Small intestine (tissue), 7 donors: Measurements from ENCODE around the gene KRTAP10-1. TPM values are rescaled to one million over a fixed set of nuclear protein-coding genes. Genes with fewer than 3 reads are reported as not detected.

ENCODE experiments used
- DNase-seq, 2 donors: peaks; one replicate each; pipeline versions ENCODE4 v3.0.0 to v3.0.0-alpha.2; 2013
- FAIRE-seq: peaks from 2 replicates; lab custom pipeline; 2012; peaks lifted over from hg19 to GRCh38; lab: Jason Lieb, UNC
- H3K27ac ChIP-seq, 3 donors: one replicate each; pipeline ENCODE4 v1.5.1; 2013; ENCODE audit warnings: low read length in 2 of 3, mild to moderate bottlenecking in 2 of 3, control low read depth in 1 of 3, inconsistent platforms in 1 of 3, low read depth in 1 of 3, moderate library complexity in 1 of 3
- H3K27me3 ChIP-seq, 3 donors: one replicate each; pipeline ENCODE4 v1.6.1; 2013; ENCODE audit warnings: low read length in 3 of 3, inconsistent platforms in 1 of 3; ENCODE audit not compliant: control insufficient read depth in 3 of 3, insufficient read depth in 3 of 3
- H3K36me3 ChIP-seq, 3 donors: one replicate each; pipeline ENCODE4 v1.6.1; 2013; ENCODE audit warnings: low read length in 3 of 3, inconsistent platforms in 1 of 3, low read depth in 1 of 3, mild to moderate bottlenecking in 1 of 3, moderate library complexity in 1 of 3; ENCODE audit not compliant: control insufficient read depth in 3 of 3, insufficient read depth in 2 of 3
- H3K4me1 ChIP-seq, 3 donors: one replicate each; pipeline ENCODE4 v1.6.1; 2013; ENCODE audit warnings: low read length in 2 of 3, inconsistent platforms in 1 of 3, low read depth in 1 of 3, mild to moderate bottlenecking in 1 of 3, moderate library complexity in 1 of 3; ENCODE audit not compliant: control insufficient read depth in 3 of 3, insufficient read depth in 2 of 3
- H3K4me3 ChIP-seq, 3 donors: one replicate each; pipeline ENCODE4 v1.5.1; 2013; ENCODE audit warnings: low read length in 3 of 3, control low read depth in 1 of 3, inconsistent platforms in 1 of 3, low read depth in 1 of 3, mild to moderate bottlenecking in 1 of 3, moderate library complexity in 1 of 3
- H3K9me3 ChIP-seq, 2 donors: one replicate each; pipeline ENCODE4 v1.6.1; 2013; ENCODE audit warnings: low read depth in 1 of 2, low read length in 1 of 2; ENCODE audit not compliant: control insufficient read depth in 2 of 2, insufficient read depth in 1 of 2
- WGBS, 3 donors: extraction: QIAGEN DNeasy Blood & Tissue Kit; methylation state at CpG; one replicate each; pipeline ENCODE4 v1.1.7; 2013; 5-methylcytosine and 5-hydroxymethylcytosine counted together
- polyA plus RNA-seq, 4 donors: library from polyadenylated mRNA; stranded (reverse) in 3 of 4; unstranded in 1 of 4; fragments of 200-250 nt in 3 of 4; fragments of 120-200 nt in 1 of 4; gene quantifications; one replicate each; pipeline versions ENCODE4 v1.2.1 to v1.2.3, GENCODE V29; 2013
- donor health status: healthy with polysubstance abuse.
- donor health status: control.
- donor health status: control.
- donor health status: Bipolar disorder and iron deficiency.
- donor health status: healthy.

The KRTAP10-1 gene
- polyA plus RNA-seq, 4 donors, result not detected

DNA sequence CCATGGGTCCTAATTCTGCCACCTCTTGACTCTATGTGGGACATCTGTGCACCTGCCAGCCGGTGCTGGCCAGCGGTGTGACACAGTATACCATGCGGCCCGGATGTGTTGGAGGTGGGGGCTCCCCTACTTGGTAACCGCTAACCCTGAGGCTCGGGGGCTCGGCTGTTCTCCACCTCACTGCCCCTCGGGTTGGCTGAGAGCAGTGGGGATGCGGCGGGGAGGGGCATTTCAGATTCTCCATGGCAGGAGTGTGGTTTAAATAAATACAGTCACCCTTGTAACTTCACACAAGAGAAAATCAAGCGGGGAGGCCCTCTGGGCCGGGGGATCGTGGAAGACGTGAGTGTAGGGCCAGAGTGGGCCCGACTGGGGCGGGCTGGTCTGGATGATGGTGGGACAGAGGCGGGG, 11.0 kb downstream of the KRTAP10-1 start:
- Histone ChIP-seq H3K4me3 (no peak overlapping the region), H3K27me3 (no peaks in the 10 kb centered on the region), H3K4me1 (no peaks in the 10 kb centered on the region), H3K36me3 (no peaks in the 10 kb centered on the region), H3K9me3 (no peaks in the 10 kb centered on the region), H3K27ac (no peak overlapping the region)
- WGBS, 3 donors, result 87 to 89% (median 89%) methylated on average over 17 of the region's 17 CpGs
- DNase-seq (no peak), FAIRE-seq (no peak)

DNA sequence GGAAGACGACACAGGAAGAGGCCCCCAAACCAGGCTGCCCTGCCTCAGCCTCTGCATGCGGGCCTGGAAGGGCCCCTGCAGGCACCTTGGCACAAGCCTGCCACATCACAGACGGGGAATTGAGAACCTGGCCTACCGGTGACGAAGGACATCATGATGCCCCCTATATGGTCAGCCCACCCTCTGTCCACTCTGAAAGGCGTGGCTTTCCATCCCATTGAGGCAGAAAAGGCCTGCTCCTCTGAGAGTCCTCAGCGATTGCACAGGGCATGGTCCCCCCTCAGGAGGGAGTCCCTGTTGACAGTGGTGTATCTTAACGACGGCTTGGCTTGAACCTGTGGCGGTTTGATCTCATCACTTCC, 11.4 kb downstream of the KRTAP10-1 start:
- no peak for DNase-seq

DNA sequence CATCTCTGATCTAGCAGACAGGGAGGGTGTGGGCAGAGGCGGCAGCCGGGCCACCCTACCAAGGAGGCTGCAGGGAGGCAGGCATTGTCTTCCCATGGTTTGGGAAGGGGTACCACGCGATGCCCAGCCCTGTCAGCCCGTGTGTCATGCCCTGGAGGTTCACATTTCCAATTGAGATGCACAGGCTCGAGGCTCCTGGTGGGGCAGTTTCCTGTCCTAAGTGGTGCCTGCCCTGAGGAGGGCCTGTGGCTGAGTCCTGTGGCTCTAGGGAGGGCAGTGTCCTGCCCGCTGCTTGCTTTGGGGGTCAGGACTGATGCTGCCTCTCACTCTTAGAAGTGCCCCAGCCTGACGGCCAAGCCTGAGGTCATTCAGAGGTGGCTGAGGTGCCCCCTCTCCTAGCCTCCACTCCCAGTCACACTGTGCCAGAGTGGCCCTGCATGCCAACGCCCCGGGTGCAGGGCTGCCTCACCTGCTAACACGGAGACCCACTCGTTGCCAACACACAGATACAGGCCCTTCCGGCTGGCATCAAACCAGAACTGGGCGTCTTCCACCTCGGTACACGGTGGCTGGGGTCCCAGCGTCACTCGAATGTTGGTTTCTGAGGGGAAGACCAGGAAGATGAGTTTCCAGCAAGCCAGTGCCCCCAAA, 11.9 kb downstream of the KRTAP10-1 start:
- DNase-seq, result no peak
- Histone ChIP-seq H3K27me3 (no peaks in the 10 kb centered on the region), H3K9me3 (no peaks in the 10 kb centered on the region), H3K4me1 (no peaks in the 10 kb centered on the region), H3K27ac (no peak overlapping the region), H3K36me3 (no peaks in the 10 kb centered on the region), H3K4me3 (no peak overlapping the region)
- FAIRE-seq, result no peak
- 68 to 84% (median 75%) methylated on average over 18 of the region's 18 CpGs for WGBS, 3 donors

More for the DNA sequence above, 11.4 kb downstream of the KRTAP10-1 start:
- Histone ChIP-seq H3K36me3 (no peaks in the 10 kb centered on the region), H3K27ac (no peak overlapping the region), H3K27me3 (no peaks in the 10 kb centered on the region), H3K9me3 (no peaks in the 10 kb centered on the region), H3K4me3 (no peak overlapping the region), H3K4me1 (no peaks in the 10 kb centered on the region)
- no peak for FAIRE-seq
- 82 to 84% (median 83%) methylated on average over 10 of the region's 10 CpGs for WGBS, 3 donors

DNA sequence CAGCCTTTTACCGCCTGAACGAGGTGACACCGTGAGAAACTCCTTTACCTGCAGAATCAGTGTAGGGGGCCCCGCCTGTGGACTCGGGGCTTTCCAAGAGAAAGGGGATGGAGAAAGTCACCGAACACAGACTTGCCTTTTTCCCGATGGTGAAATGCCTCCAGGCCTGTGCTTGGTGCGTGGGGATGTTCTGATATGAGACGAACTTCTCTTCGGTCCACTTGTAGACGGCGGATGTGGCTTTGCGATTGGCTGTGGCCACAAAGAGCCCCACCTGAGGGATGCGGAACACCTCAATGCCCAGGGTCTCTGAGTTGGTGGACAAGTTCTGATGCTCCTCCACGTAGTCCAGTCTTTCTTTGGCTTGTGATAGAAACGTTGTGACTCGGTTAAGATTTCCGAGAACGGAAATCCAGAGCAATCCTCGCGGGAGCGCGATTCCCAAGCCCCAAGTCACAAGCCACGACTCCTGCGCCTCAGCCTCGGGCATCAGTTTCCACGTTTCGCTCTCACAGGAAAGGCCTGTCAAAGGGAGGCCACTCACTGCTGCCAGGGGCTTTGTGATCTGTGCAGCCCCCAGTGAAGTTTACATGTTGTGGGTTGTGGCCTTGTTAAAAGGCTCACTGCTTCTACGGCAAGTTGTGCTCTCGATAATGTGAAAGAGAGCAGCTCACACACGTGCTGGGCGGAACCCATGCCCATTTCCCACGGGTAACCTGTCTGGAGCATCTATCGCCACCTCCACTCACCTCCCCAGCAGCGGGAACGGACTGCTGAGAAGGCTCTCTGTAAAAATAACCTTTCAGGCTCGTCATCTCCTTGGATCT, 12.6 kb downstream of the KRTAP10-1 start:
- Histone ChIP-seq H3K36me3 (no peaks in the 10 kb centered on the region), H3K9me3 (no peaks in the 10 kb centered on the region), H3K4me1 (no peaks in the 10 kb centered on the region), H3K4me3 (no peak overlapping the region), H3K27ac (no peak overlapping the region), H3K27me3 (no peaks in the 10 kb centered on the region)
- FAIRE-seq, result no peak
- WGBS, 3 donors, result 85 to 89% (median 88%) methylated on average over 37 of the region's 37 CpGs
- no peak for DNase-seq

DNA sequence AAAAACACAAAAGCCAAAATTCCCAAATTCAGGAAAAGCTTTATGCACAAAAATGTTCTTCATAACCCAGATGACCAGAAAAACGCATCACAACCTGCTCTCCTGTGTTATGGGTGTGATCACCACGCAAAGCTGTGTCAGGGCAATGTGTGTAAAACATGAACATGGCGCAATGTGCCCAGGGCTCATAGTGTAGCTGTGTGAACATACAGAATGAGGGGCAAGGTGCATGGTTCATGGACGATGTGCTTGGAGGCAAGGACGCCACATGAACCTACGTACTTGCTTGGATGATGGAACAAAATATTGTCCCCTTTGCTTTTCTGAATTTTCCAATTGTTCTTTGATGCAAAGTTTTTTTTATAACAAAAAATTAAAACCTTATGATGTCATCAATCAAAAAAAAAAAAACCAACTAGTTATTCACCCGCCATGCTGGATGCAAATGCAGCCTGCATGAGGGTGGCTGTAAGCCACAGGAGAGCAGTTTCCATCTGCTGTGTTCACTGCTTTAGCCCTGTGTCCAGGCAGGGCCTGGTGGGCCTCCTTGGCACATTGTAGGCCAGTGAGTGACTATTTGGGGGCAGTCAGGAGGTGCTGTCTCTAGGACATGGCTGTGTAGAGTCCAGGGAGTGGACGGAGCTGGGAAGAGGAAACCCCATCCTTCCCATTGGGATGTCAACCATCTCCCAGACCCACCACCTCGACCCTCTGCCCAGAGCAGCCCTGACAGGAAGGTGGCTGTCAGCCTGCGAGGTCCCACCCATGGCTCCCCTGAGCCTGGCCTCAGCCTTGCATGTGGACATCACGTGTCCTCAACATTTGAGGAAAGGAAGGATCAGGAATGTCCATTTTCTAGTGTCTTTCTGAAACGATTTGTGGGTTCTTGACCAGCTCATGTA, 13.6 kb downstream of the KRTAP10-1 start:
- DNase-seq (no peak), FAIRE-seq (no peak)
- H3K9me3 ChIP-seq, result no peaks in the 10 kb centered on the region
- H3K27me3 ChIP-seq, result no peaks in the 10 kb centered on the region
- H3K36me3 ChIP-seq, result no peaks in the 10 kb centered on the region
- no peak overlapping the region for H3K4me3 ChIP-seq
- WGBS, 3 donors, result 81 to 87% (median 83%) methylated on average over 12 of the region's 12 CpGs
- no peak overlapping the region for H3K27ac ChIP-seq
- no peaks in the 10 kb centered on the region for H3K4me1 ChIP-seq

DNA sequence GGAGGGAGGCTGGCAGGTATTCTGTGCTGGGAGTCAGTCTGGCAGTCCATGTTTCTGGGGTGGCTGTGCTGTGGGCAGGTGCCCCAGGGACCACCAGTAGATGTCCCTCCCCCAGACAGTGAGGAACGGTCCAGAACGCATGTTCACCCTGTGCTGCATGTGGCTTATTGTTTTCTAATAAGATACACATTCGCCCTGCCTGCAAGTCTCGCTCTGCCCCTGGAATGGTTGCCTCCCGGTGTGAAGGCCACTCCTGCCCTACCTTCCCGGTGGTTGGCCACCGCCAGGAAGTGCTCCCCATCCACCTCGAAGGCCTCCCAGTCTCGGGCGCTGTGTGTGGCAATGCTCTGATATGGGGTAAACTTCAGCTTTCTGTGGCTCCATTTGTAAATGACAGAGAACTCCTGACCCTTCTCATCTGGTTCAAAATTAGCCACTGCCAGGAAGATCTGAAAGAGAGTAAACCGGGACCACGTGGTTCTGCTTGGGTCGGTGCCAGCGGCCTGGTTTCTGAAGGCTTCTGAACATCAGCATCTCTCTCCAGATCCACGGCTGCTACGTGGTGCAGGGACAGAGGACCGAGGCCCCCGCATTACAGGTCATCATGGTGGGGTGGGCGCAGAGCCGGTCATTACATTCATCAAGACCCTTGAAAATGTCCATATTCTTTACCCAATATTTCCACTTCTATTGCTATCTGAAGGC, 14.5 kb downstream of the KRTAP10-1 start:
- no peaks in the 10 kb centered on the region for H3K27me3 ChIP-seq
- DNase-seq (no peak), FAIRE-seq (no peak)
- H3K36me3 ChIP-seq, result no peaks in the 10 kb centered on the region
- no peak overlapping the region for H3K27ac ChIP-seq
- no peaks in the 10 kb centered on the region for H3K4me1 ChIP-seq
- 85 to 87% (median 86%) methylated on average over 20 of the region's 20 CpGs for whole genome bisulfite sequencing, 3 donors
- H3K4me3 ChIP-seq, result no peak overlapping the region
- H3K9me3 ChIP-seq, result no peaks in the 10 kb centered on the region

DNA sequence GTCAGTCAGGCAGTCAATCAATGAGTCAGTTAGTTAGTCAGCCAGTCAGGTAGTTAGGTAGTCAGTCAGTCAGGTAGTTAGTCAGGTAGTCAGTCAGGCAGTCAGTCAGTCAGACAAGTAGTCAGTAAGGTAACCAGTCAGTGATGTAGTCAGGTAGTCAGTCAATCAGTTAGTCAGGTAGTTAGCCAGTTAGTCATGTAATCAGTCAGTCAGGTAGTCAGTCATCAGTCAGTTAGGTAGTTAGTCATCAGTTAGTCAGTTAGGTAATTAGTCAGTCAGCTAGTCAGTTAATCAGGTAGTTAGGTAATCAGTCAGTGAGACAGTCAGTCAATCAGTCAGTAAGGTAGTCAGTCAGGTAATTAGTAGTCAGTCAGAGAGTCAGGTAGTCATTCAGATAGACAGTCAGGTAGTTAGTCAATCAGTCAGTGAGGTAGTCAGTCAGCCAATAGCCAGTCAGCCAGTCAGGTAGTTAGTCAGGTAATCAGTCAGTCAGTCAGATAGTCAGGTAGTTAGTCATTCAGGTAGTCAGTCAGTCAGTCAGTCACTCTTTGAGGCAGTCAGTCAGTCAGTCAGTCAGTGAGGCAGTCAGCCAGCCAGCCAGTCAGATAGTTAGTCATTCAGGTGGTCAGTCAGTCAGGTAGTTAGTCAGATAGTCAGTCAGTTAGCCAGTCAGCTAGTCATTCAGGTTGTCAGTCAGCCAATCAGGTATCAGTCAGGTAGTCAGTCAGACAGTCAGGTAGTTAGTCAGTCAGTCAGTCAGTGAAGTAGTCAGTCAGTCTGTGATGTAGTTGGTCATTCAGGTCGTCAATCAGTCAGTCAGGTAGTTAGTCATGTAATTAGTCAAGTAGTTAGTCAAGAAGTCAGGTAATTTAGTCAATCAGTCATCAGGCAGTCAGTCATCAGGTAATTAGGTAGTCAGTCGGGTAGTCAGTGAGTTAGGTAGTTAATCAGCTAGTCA, 15.3 kb downstream of the KRTAP10-1 start:
- no peak for FAIRE-seq
- no peak overlapping the region for H3K27ac ChIP-seq
- H3K4me1 ChIP-seq, result no peaks in the 10 kb centered on the region
- no peak overlapping the region for H3K4me3 ChIP-seq
- no peaks in the 10 kb centered on the region for H3K27me3 ChIP-seq
- no peaks in the 10 kb centered on the region for H3K36me3 ChIP-seq
- H3K9me3 ChIP-seq, result no peaks in the 10 kb centered on the region
- 69 to 77% (median 71%) methylated on average over 2 of the region's 2 CpGs for WGBS, 3 donors
- DNase-seq, result no peak
